Omental fat pad (tissue), 4 donors: ENCODE results near the gene PDCL2. TPM values are rescaled to one million over a fixed set of nuclear protein-coding genes. Genes with fewer than 3 reads are reported as not detected.
A peak's percentile ranks its signal among the peaks of the same experiment; 100 is the strongest.

Experiments
- ATAC-seq: fragments of 150-250 bp; one replicate; pipeline ENCODE4 v1.9.1; 2016; ENCODE audit warnings: mild to moderate bottlenecking, moderate library complexity; ENCODE audit not compliant: low FRiP score
- DNase-seq: peaks from one replicate; pipeline ENCODE4 v3.0.0-alpha.2; 2019; ENCODE audit warnings: low spot score
- CTCF ChIP-seq, 3 donors: fragments of 450-650 bp; IDR thresholded peaks; one replicate each; pipeline ENCODE4 v1.5.1; 2016 to 2017; ENCODE audit warnings: antibody characterized with exemption in 3 of 3, mild to moderate bottlenecking in 3 of 3, moderate library complexity in 2 of 3
- total RNA-seq, 4 donors: library from RNA; depleted of rRNA; stranded (reverse); fragments of >200 nt; gene quantifications; one replicate each; pipeline ENCODE4 v1.1.0, GENCODE V29; 2016

The PDCL2 gene
- total RNA-seq = not detected

GRCh38 chr4:55592014-55592413 lies at the start of gene PDCL2:
TSS of gene PDCL2 (minus strand) at chr4:55592245. CDS start at chr4:55592109, 136 bp downstream.
- ATAC-seq = no peak
- no peak for TF ChIP-seq CTCF (IDR thresholded peaks at IDR 0.05)

GRCh38 chr4:55637272-55637820 lies 45.3 kb upstream of the PDCL2 start:
- TF ChIP-seq CTCF (IDR thresholded peaks at IDR 0.05) = no peak
- no peak for DNase-seq
- ATAC-seq = no peak

More at GRCh38 chr4:55592014-55592413, at the start of gene PDCL2:
- no peak for DNase-seq

GRCh38 chr4:55636656-55636999 lies 44.6 kb upstream of the PDCL2 start:
- DNase-seq (no peak), ATAC-seq (no peak)
- no peak for TF ChIP-seq CTCF (IDR thresholded peaks at IDR 0.05)

GRCh38 chr4:55635741-55636655 lies 44.0 kb upstream of the PDCL2 start, which contains the start of gene NMU:
TSS of gene NMU (minus strand) at chr4:55636298. CDS start at chr4:55636192, 106 bp downstream.
- peak; percentile 45 for ATAC-seq
- no peak for TF ChIP-seq CTCF (IDR thresholded peaks at IDR 0.05)
- no peak for DNase-seq

- ATAC-seq (no peak), DNase-seq (no peak)
- TF ChIP-seq CTCF (IDR thresholded peaks at IDR 0.05) = no peak
Observed at GRCh38 chr4:55635282-55635681, 43.2 kb upstream of the PDCL2 start.

GRCh38 chr4:55634417-55635128 lies 42.5 kb upstream of the PDCL2 start:
- DNase-seq = no peak
- TF ChIP-seq CTCF (IDR thresholded peaks at IDR 0.05) = no peak
- ATAC-seq = no peak
